Measurements from ENCODE around the gene ZMIZ1.
"Not testable (repeated sequence)": the region's sequence is repeated elsewhere in the genome, so short reads cannot be mapped to it uniquely, and the experiment has no call there.

The ZMIZ1 gene

DNA sequence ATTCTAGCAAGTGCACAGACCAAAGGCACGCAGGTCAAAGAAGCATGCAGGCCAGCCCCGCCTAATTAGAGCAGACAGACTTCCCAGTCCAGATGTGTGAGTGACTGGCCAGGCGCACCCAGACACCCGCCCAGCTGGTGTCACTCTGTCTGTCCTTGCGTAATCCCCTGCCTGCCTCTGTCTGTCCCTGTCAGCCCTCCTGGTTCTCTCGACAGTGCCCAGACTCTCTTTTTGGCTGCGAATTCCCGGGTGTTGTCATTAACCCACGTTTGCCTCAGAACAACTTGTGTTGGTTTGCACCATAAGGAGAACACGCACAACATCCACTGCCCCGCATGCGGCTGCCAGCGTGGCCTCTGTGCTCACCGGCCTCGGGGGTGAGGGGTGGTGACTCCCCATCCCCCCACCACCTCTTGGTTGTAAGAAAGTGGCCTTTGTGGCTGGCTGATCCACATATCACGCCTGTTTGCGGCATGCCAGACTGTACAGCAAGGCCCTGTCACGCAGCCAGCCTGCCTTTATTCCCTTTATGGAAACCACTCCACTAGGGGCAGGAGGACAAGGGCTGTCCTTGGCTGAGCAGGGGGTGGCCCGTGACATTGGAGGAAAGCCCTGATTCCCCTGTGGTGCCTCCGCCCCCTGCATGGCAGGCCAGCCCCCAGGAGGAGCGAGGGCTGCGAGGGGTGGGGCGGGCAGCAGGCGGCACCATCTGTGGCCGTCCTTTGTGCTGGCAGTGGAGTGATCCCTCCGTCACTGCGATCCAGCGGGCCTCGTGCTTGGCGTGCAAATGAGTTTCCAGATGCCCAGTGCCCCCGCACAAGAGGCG, 205.7 kb downstream of the ZMIZ1 start:
- DNase-seq, result no peak

DNA sequence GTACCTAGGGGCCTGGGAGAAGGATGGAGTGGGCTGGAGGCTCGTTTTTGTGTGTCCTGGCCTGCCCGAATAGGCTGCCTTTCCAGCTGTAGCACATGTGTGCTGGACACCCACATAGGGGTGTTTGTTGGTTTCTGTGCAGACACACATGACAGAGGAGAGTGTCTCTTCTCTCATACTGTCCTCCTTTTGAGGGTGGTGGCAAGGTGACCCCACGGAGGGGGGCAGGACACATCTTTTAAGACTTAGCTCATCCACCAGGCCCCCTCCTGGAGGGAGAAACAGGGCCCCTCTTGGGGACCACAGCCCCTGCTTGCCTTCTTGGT, 206.3 kb downstream of the ZMIZ1 start:
- no peak for DNase-seq

DNA sequence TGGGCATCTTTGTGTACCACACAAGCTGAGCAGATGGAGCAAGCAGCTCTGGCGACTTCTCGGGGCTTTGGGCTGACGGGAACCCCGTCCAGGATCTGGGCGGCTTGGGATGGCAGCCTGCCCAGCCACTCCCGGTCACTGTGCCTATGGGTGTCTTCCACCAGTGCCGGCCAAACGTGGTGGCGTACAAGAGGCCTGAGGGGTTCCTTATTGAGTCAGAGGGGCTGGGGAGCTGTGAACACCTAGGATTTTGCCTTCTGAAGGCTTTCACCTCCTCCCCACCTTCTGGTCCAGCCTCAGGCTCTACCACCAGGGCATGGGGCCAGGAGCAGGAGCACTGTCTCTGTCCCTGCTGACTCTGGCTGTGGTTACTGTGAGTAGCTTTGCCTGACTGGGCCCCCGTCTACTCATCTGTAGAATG, 206.7 kb downstream of the ZMIZ1 start:
- no peak for DNase-seq

DNA sequence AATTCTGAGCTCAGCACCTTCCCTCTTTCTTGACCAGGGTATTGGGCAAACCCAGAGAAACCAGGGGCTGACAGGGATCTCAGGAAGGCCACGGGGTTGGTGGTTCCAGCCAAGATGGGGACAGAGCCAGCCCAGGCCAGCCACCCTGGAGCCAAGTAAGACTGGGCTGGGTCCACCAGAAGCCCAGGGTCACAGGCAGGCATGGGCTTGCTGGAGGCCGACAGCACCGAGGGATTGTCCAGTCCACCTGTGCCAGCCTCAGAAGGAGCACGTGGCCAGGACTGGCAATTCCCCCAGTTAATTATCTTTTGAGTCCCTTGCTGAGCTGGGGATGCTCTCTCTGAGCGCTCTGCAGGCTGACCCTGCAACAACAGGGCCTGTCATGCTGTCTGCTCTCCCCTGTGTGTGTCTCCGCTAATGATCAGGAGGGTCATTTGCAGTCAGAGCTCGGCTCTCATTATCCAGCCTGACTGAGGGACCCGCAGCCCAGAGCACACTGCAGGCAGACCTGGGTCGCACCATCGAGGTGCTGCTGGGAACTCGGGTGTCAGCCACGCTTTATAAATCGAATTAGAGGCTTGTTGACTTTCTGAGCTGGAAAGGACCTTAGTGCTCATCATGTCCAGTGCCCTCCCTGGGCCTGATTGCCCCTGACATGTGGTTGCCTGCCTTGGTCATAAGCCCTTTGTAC, 209.0 kb downstream of the ZMIZ1 start:
- DNase-seq, result no peak

DNA sequence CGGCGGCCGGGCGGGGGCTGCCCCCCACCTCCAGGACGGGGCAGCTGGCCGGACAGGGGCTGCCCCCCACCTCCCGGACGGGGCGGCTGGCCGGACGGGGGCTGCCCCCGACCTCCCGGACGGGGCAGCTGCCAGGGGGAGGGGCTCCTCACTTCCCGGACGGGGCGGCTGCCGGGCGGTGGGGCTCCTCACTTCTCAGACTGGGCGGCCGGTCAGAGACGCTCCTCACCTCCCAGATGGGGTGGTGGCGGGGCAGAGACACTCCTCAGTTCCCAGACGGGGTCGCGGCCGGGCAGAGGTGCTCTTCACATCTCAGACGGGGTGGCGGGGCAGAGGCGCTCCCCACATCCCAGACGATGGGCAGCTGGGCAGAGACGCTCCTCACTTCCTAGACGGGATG, 210.3 kb downstream of the ZMIZ1 start:
- DNase-seq, result not testable (repeated sequence)

DNA sequence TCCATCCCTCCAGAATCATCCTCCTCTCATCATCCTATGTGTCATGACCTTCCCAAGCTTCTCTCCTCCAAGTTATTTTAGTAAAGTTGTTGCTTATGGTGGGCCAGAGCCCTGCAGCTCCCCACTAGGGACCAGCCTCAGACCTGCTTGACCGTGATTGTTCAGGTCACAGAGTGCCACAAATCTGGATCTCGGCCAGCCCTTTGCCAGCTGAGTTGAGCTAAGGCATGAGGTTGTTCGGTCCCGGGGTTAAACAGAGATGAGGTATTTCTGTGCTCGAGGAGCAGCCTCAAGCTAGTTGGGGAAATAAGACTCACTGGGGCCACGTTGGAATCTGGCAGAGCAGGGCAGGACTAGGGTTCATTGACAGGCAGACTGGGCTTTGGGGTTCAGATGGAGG, 212.2 kb downstream of the ZMIZ1 start:
- no peak for DNase-seq

DNA sequence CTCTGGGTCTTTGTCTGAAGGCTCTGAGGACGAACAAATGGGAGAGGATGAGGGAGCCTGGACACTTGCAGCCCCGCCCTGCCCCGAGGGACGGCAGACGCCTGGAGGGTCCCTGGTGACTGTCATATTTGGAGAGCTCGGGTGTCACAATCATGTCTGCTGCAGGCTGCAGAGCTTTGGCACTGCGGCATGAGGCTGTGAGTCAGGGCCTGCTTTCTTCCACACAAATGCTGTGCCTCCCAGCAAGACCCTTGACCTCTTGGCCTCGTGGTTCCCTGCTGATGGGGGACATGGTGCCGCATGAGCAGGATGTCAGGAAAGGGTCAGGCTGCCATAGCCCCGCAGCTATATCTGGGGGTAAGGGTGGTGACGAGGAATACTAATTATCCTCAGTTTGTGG, 213.6 kb downstream of the ZMIZ1 start:
- no peak for DNase-seq

DNA sequence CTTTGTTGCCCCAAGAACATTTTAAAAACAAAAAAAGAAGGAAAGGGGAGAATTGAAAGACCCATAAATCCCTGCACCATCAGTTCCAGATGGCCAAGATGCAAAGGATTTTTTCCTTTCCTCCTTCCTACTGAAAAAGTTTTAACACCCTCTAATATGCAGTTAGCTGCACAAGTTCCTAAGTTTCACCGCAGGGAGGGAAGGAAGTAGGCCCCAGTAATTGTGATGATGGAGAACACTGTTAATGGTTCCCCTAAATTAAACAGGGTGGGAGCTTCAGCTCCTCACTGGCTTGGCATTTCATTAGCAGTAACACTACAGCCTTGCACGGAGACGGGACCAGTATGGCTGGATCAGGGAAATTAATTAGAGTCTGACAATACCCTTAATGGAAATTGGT, 214.8 kb downstream of the ZMIZ1 start:
- no peak for DNase-seq

DNA sequence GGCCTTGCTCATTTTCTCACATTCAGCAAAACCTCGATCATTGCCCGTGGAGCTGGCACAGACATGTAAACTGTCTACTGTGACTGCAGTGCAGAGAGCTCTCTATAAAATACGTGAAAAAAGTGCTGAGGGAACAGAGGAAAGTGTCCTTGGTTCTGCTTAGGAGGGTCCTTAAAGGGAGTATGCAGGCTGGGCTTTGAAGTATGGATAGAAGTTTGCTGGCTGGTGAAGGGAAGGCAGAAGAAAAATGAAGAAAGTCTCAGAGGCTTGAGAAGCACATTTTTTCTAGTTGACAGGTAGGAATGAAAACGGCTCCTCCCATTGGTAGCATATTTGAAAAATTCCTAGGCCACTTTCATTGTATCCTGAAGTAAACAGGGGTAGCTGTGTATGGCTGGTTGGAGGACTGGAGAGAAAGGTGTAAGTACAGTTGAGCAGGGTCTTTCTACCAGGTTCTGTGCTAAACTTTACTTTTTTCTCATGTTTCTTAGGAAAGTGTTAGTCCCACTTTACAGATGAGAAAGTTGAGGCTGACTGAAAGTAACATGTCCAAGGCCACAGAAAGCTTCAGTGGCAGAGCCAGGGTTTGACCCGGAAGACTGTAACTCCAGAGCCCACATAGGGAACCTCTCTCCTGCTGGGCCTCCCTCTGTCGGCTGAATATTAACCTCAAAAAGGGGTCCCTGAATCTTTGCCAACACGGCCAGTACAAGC, 215.5 kb downstream of the ZMIZ1 start:
- no peak for DNase-seq

DNA sequence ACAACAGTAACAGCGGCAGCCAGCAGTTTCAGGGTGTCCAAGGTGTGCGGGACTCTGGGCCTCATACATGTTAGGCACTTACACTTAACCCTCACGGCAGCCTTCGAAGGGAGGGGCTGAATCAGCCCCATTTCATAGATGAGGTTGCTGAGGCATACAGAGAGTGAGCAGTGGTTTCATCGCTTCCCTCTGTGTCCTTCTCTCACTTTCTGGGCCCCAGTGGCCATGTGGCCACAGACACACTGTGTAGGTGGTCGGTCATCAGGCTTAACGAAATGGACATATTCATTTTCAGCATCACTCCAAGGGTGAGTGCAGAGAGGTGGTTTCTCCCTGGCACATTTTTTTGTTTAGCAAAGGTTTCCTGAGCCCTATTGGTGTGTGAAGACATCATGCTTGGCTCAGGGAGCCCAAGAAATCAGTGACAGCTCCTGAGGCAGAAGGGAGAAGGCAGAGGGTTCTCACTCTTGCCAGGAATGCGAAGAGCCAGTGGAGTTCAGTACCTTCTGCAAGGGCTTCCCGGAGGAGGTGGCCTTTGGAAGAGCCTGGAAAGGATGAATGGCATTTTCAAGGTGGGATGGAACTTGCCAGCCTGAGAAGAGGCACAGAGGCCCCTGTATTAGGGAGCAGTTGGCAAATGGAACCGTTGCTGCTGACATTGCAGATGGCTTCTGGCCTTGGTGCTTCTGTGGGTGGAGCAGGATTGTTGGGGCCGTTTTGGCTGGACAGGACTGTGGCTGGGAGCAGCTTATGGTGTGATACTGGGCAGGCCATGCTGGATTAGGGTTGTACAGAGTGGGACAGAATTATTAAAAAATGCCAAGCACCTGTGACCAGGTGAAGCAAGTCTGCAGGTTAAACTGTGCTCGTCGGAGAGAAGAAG, 216.8 kb downstream of the ZMIZ1 start:
- DNase-seq, result peak; percentile 73

DNA sequence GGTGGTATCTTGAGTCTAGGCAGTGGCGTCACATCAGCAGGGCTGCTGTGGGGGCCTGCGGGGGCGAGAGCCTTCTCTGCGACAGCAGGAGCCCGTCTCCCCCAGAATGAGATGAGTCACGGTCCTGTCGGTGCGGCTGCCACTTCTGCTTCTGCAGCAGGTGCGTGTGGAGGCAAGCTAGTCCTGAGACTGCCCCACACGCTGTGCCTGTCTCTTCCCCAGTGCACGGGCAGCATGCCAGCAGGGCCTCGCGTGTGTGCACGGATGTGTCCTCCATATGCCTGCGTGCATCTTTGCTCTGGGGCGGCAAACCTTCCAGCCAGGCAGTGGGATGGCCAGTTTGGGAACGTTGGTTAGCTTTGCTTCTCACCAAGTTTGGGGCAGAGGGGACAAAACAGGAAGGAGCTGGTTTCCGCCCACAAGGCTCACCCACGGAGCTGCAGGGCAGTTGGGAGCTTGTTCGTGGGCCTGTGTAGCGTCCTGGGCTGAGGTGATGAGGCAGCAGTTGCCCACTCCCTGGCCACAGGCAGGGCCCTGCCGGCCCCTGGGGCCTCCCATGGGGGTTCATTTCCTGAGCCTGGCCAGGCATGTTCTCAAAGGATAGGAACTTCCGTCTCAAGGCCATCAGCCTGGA, 217.7 kb downstream of the ZMIZ1 start:
- peak; percentile 93 for DNase-seq

DNA sequence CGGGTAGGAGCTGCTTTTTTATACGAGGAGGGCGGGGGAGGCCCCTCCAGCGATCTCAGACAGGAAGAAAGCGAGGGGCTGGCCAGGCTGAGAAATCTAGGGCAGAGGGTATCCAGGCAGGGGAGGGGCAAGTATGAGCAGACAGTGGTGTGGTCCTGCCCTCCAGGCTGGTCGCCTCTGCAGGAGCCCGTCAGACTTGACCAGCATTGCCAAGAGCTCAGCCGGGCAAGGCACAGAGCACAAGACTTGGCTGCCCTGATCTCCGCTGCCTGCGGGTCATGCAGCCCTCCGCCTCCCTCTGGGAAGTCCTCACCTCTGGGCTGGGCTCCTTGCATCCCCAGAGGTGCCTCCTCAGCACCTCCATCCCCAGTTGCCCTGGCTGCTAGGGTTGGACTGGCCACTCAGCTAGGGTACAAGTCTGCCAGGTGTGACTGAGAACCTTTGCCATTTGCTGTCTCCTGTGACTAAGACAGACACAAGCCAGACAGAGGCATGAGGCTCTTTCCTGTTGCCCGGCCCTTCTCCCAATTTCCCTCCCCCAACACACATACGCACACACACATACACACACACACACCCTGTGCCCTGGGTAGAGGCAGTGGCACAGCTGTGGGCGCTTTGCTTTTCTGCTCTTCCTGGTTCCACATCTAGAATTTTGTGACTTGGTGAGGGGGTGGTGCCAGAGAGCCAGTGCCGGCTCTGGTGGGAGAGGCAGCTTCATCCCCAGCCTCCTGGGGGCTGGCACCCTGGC, 219.4 kb downstream of the ZMIZ1 start:
- no peak for DNase-seq

DNA sequence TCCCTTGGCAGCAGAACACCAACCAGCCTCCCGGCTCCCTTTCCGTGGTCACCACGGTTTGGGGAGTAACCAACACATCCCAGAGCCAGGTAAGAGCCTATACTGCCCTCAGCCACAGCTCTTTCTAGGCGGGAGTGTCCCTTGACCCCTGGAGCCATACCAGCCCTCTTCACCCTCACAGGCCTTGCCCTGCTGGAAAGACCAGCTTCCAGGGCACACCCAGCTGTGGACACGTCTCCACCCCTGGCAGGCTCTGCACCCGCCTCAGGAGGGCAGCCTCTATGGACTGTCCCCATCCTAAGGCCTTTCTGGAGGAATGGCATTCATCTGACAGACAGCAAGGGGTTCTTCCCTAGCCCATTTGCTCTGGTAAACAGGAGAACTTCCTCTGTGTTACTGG, 221.0 kb downstream of the ZMIZ1 start:
- DNase-seq, result no peak

DNA sequence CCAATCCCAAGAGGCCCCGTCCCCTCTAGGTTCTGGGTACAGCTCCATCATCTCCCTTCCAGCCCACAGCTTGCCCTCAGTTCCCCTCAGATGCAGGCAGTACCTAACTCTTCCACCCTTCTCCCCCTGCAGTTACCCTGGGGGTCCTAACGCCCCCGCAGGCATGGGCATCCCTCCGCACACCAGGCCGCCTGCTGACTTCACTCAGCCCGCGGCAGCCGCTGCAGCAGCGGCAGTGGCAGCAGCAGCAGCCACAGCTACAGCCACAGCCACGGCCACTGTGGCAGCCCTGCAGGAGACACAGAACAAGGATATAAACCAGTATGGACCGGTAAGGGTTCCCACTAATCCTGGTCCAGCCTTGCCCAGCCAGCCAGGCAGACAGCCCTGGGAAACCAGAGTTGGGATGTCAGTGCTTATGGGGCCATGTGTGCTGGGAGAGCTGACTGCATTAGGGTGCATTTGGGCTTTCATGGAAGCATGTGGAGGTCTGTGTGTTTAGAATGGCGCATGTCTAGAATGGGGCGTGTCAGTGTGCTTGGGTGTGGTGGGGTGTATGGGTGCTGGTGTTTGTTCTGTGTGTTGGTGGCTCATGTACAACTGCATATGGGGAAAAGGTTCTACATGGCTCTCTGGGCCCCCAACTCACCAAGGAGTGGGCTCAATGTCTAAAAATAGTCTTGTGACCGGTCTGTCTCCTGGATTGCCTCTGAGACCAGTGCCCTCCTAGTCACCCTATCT, 223.4 kb downstream of the ZMIZ1 start:
- no peak for DNase-seq

DNA sequence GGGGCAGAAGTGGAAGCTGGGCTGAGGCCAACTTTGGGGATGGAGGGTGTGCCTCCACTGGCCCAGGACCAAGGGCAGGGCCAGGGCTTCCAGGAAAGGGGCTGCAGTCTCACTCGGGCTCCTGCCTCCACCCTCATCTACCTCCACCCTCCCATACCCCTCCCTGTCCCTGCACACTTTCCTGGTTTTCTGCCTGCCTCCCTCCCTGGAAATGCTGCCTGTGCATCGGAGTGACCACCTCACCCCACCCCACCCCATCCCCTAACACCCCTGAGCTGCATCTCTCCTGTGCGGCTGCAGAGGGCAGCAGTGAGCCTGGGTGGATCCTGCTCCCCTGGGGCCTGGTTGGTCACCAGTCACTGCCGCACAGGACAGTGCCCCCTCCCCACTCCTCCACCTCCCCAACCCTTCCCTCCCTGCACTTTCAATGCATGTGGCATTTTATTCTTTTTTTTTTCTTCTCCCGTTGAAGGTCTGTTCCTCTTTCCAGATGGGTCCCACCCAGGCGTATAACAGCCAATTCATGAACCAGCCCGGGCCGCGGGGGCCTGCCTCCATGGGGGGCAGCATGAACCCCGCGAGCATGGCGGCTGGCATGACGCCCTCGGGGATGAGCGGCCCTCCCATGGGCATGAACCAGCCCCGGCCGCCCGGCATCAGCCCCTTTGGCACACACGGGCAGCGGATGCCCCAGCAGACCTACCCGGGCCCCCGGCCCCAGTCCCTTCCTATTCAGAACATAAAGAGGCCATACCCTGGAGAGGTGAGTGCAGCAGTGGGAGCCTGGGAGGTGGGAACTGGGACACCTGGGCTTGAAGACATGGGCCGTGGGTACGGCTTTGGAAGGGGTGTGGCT, 224.4 kb downstream of the ZMIZ1 start:
- DNase-seq, result peak; percentile 68

DNA sequence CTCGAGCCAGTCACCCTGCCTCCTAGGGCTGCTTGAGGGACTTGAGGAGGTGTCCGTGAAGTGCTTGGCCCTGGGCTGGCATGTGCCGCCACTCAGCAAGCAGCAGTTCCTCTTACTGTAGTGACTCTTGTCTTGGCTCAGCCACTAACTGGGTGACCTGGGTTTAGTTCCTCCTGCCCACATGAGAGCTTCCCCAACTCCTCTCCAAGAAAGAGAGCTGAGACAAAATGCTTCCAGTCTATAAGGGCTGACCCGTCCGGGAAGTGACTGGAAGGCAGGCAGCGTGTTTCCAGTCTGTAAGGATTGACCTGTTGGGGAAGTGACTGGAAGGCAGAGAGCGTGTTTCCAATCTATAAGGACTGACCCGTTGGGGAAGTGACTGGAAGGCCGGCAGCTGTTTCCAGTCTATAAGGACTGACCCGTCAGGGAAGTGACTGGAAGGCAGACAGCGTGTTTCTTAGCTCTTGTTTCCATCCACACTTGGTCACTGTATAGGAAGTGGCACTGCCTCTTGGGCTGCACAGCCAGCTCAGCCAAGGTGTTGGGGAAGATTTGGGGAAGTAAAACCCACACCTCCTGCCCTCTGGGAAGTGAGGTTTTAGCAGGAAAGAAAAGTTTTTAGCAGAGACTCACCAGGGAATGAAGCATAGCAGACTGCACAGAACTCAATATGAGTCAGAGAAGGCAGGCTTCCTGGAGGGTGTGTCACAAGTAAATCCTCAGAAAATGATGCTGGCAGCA, 225.2 kb downstream of the ZMIZ1 start:
- DNase-seq, result no peak

DNA sequence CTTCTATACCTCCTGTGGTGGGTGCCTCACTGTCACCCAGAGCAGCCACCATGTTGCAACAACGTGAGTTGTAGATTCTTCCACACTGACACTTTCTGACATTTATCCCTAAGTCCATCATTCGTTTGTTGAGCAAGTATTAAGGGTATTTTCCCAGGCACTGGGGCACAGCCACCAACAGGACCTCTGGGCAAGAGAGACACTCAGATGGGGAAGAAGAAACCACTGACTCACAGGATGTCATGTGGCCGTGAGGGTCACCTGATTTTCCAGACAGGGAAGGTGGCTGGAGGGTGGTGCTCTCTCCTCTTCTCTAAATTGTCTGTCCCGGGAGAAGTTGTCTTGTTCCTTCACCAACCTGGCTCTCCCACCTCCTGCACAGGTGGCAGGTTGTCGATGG, 226.8 kb downstream of the ZMIZ1 start:
- no peak for DNase-seq

DNA sequence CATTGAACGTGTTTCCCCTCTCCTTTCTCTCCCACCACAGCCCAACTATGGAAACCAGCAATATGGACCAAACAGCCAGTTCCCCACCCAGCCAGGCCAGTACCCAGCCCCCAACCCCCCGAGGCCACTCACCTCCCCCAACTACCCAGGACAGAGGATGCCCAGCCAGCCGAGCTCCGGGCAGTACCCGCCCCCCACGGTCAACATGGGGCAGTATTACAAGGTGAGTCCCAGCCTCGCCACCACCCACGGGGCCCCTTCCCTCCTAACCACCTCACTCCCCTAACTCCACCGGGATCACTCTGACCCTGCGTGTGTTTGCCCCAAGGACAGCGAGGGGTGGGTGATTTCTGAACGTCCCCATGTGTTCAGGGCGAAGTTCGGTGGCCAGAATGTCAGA, 227.7 kb downstream of the ZMIZ1 start:
- no peak for DNase-seq
